Activated naive CD8-positive, alpha-beta T cell treated with anti-CD3 and anti-CD28 coated beads, Interleukin-2, amount 50 U/mL, for 16 hours (primary cell): Measurements from ENCODE around the gene SYT7.
A peak's percentile ranks its signal among the peaks of the same experiment; 100 is the strongest.

Source experiments
- DNase-seq: peaks from one replicate; pipeline ENCODE4 v3.0.0-alpha.2; 2020; ENCODE audit warnings: low read depth, low spot score

The SYT7 gene

GRCh38 chr11:61516191-61516590 is 64.7 kb downstream of the SYT7 start:
- no peak for DNase-seq

- no peak for DNase-seq
Measured at GRCh38 chr11:61515686-61516085, 65.2 kb downstream of the SYT7 start.

- DNase-seq, result no peak
Measured at GRCh38 chr11:61514050-61514917, 66.6 kb downstream of the SYT7 start.

GRCh38 chr11:61513143-61513765 is 67.6 kb downstream of the SYT7 start:
- no peak for DNase-seq

- DNase-seq, result no peak
Measured at GRCh38 chr11:61512435-61512834, 68.4 kb downstream of the SYT7 start.

GRCh38 chr11:61511383-61511782 is 69.5 kb downstream of the SYT7 start:
- DNase-seq, result no peak

- DNase-seq, result no peak
Measured at GRCh38 chr11:61510974-61511373, 69.9 kb downstream of the SYT7 start.

GRCh38 chr11:61510166-61510919 is 70.5 kb downstream of the SYT7 start:
- DNase-seq, result no peak

GRCh38 chr11:61509043-61510029 is 71.5 kb downstream of the SYT7 start:
- DNase-seq, result peak; percentile 24

- DNase-seq, result peak; percentile 1
Measured at GRCh38 chr11:61507962-61508861, 72.7 kb downstream of the SYT7 start, which contains the start of gene LRRC10B. TSS of gene LRRC10B (plus strand) at chr11:61508749. CDS start at chr11:61508999, 250 bp downstream.

GRCh38 chr11:61507012-61507768 is 73.7 kb downstream of the SYT7 start:
- DNase-seq, result no peak

GRCh38 chr11:61505640-61506155 is 75.2 kb downstream of the SYT7 start:
- no peak for DNase-seq

GRCh38 chr11:61505106-61505505 is 75.8 kb downstream of the SYT7 start:
- no peak for DNase-seq

- no peak for DNase-seq
Measured at GRCh38 chr11:61503135-61503770, 77.6 kb downstream of the SYT7 start.

GRCh38 chr11:61502522-61502921 is 78.4 kb downstream of the SYT7 start:
- no peak for DNase-seq

GRCh38 chr11:61499816-61500491 is 80.9 kb downstream of the SYT7 start:
- no peak for DNase-seq

GRCh38 chr11:61498767-61499341 is 82.0 kb downstream of the SYT7 start:
- DNase-seq, result no peak

- DNase-seq, result no peak
Measured at GRCh38 chr11:61497876-61498275, 83.0 kb downstream of the SYT7 start.
